Mesenchymal stem cell (in vitro differentiated cells and primary cell): ENCODE data around the gene PPP1R14D.
A peak's percentile ranks its signal among the peaks of the same experiment; 100 is the strongest.
"Not testable (repeated sequence)": the region's sequence is repeated elsewhere in the genome, so short reads cannot be mapped to it uniquely, and the experiment has no call there.

Experiments used
- DNase-seq: peaks from one replicate; pipeline ENCODE4 v3.0.0-alpha.2; 2013
- H2AFZ ChIP-seq: one replicate; pipeline ENCODE4 v1.6.1; 2013; ENCODE audit warnings: low read depth, mild to moderate bottlenecking, control low read depth, inconsistent platforms, low read length, moderate library complexity
- H2AK5ac ChIP-seq: 2 replicates; pipeline ENCODE4 v1.6.1; 2013; ENCODE audit warnings: low read length, moderate library complexity, mild to moderate bottlenecking, inconsistent platforms; ENCODE audit not compliant: severe bottlenecking
- H2BK120ac ChIP-seq: one replicate; pipeline ENCODE4 v1.6.1; 2013; ENCODE audit warnings: low read depth, mild to moderate bottlenecking, inconsistent platforms, low read length, moderate library complexity
- H2BK12ac ChIP-seq, 2 experiments: one replicate each; pipeline ENCODE4 v1.6.1; 2013; ENCODE audit warnings: inconsistent platforms in 2 of 2, low read length in 2 of 2, mild to moderate bottlenecking in 2 of 2, moderate library complexity in 2 of 2, control low read depth in 1 of 2
- H2BK15ac ChIP-seq: one replicate; pipeline ENCODE4 v1.6.1; 2013; ENCODE audit warnings: mild to moderate bottlenecking, low read depth, inconsistent platforms; ENCODE audit not compliant: poor library complexity, severe bottlenecking
- H2BK5ac ChIP-seq: 2 replicates; pipeline ENCODE4 v1.6.1; 2013; ENCODE audit warnings: low read depth, mild to moderate bottlenecking, low read length, control low read depth, inconsistent platforms; ENCODE audit not compliant: poor library complexity, severe bottlenecking
- H3K14ac ChIP-seq, 2 experiments: one replicate each; pipeline ENCODE4 v1.6.1; 2013; ENCODE audit warnings: inconsistent platforms in 2 of 2, low read length in 2 of 2, control low read depth in 1 of 2, mild to moderate bottlenecking in 1 of 2, moderate library complexity in 1 of 2
- H3K18ac ChIP-seq, 2 experiments: one replicate each; pipeline ENCODE4 v1.6.1; 2013; ENCODE audit warnings: inconsistent platforms in 2 of 2, low read length in 2 of 2, control low read depth in 1 of 2, low read depth in 1 of 2, mild to moderate bottlenecking in 1 of 2
- H3K23ac ChIP-seq, 2 experiments: one replicate each; pipeline ENCODE4 v1.6.1; 2013; ENCODE audit warnings: inconsistent platforms in 2 of 2, low read length in 2 of 2, mild to moderate bottlenecking in 2 of 2, moderate library complexity in 2 of 2, control low read depth in 1 of 2
- H3K27ac ChIP-seq: 2 replicates; pipeline ENCODE4 v1.5.1; 2013; ENCODE audit warnings: mild to moderate bottlenecking, moderate library complexity, low read length, control low read depth, inconsistent platforms; ENCODE audit not compliant: poor library complexity, severe bottlenecking
- H3K27me3 ChIP-seq, 2 experiments: 2 replicates each; pipeline versions ENCODE4 v1.6.1 to v1.7.0; 2013; ENCODE audit warnings: low read length in 2 of 2, mild to moderate bottlenecking in 2 of 2, moderate library complexity in 2 of 2, control low read depth in 1 of 2, inconsistent platforms in 1 of 2; ENCODE audit not compliant: control insufficient read depth in 1 of 2, insufficient read depth in 1 of 2
- H3K36me3 ChIP-seq, 2 experiments: 2 replicates each; pipeline versions ENCODE4 v1.6.1 to v1.7.0; 2013; ENCODE audit warnings: low read length in 2 of 2, control low read depth in 1 of 2, inconsistent platforms in 1 of 2, low read depth in 1 of 2, mild to moderate bottlenecking in 1 of 2; ENCODE audit not compliant: insufficient read depth in 2 of 2, control insufficient read depth in 1 of 2
- H3K4ac ChIP-seq, 2 experiments: one replicate each; pipeline ENCODE4 v1.6.1; 2013; ENCODE audit warnings: inconsistent platforms in 2 of 2, low read length in 2 of 2, mild to moderate bottlenecking in 2 of 2, moderate library complexity in 2 of 2, control low read depth in 1 of 2, low read depth in 1 of 2
- H3K4me1 ChIP-seq: 2 replicates; pipeline ENCODE4 v1.6.1; 2013; ENCODE audit warnings: low read depth, low read length, control low read depth; ENCODE audit not compliant: control insufficient read depth, insufficient read depth
- H3K4me2 ChIP-seq: 2 replicates; pipeline ENCODE4 v1.6.1; 2013; ENCODE audit warnings: low read length, mild to moderate bottlenecking, inconsistent platforms; ENCODE audit not compliant: poor library complexity, severe bottlenecking
- H3K4me3 ChIP-seq, 2 experiments: 2 replicates each; pipeline versions ENCODE4 v1.5.1 to v1.7.0; 2013; ENCODE audit warnings: low read length in 2 of 2, mild to moderate bottlenecking in 2 of 2, control low read depth in 1 of 2, low read depth in 1 of 2; ENCODE audit not compliant: insufficient read depth in 1 of 2
- H3K79me1 ChIP-seq: replicated peaks from 2 replicates; pipeline ENCODE4 v1.6.1; 2013; ENCODE audit warnings: mild to moderate bottlenecking, control low read depth, low read length, inconsistent platforms; ENCODE audit not compliant: poor library complexity, severe bottlenecking
- H3K9ac ChIP-seq: 2 replicates; pipeline ENCODE4 v1.7.0; 2013; ENCODE audit warnings: mild to moderate bottlenecking, low read length, moderate library complexity
- H3K9me3 ChIP-seq: 2 replicates; pipeline ENCODE4 v1.7.0; 2013; ENCODE audit warnings: mild to moderate bottlenecking, low read length; ENCODE audit not compliant: control insufficient read depth
- H4K8ac ChIP-seq: one replicate; pipeline ENCODE4 v1.6.1; 2013; ENCODE audit warnings: inconsistent platforms, mild to moderate bottlenecking, low read length, moderate library complexity
- H4K91ac ChIP-seq: one replicate; pipeline ENCODE4 v1.6.1; 2013; ENCODE audit warnings: mild to moderate bottlenecking, low read length, inconsistent platforms
- WGBS: methylation state at CpG from one replicate; pipeline ENCODE4 v1.1.7; 2013; ENCODE audit warnings: mixed read lengths; 5-methylcytosine and 5-hydroxymethylcytosine counted together

Gene PPP1R14D

GRCh38 chr15:40861147-40861546, 32.6 kb upstream of the PPP1R14D start:
- peaks cover 0 to 10% of the 10 kb centered on the region in 2 experiments for H3K36me3 ChIP-seq
- H3K14ac ChIP-seq, H2AFZ ChIP-seq, H3K4me2 ChIP-seq, H3K27ac ChIP-seq, H3K79me1 ChIP-seq, H2BK12ac ChIP-seq, H2BK15ac ChIP-seq, H4K8ac ChIP-seq, H3K4me3 ChIP-seq, H3K9me3 ChIP-seq, H2BK5ac ChIP-seq, H3K18ac ChIP-seq, H3K9ac ChIP-seq, H3K23ac ChIP-seq, H2BK120ac ChIP-seq, DNase-seq, H2AK5ac ChIP-seq, H3K4ac ChIP-seq, H4K91ac ChIP-seq: not testable (repeated sequence)
- peaks cover 14% of the 10 kb centered on the region for H3K4me1 ChIP-seq
- peaks cover 0 to 40% of the 10 kb centered on the region in 2 experiments for H3K27me3 ChIP-seq
- WGBS, result 100% methylated on average over 3 of the region's 4 CpGs

GRCh38 chr15:40859206-40859851, 30.8 kb upstream of the PPP1R14D start:
- H3K27ac ChIP-seq, result no peak overlapping the region
- peak; percentile 75 for DNase-seq
- no peak overlapping the region for H2AK5ac ChIP-seq
- H2BK120ac ChIP-seq, result no peak overlapping the region
- H3K79me1 ChIP-seq, result no peaks in the 10 kb centered on the region
- no peak overlapping the region for H3K4me2 ChIP-seq
- no peak overlapping the region for H2BK15ac ChIP-seq
- H3K14ac ChIP-seq, result no peak overlapping the region
- 50% methylated on average over 18 of the region's 18 CpGs for WGBS
- no peak overlapping the region for H2AFZ ChIP-seq
- H3K4me1 ChIP-seq, result peaks cover 7% of the 10 kb centered on the region
- H4K91ac ChIP-seq, result no peak overlapping the region
- H3K9me3 ChIP-seq, result no peaks in the 10 kb centered on the region
- peaks cover 0 to 47% of the 10 kb centered on the region in 2 experiments for H3K27me3 ChIP-seq
- H3K18ac ChIP-seq, result no peak overlapping the region
- no peak overlapping the region for H2BK5ac ChIP-seq
- peak overlapping the region; percentile 33 for H4K8ac ChIP-seq
- no peak overlapping the region for H3K23ac ChIP-seq
- H3K9ac ChIP-seq, result no peak overlapping the region
- no peak overlapping the region for H3K4me3 ChIP-seq
- no peak overlapping the region for H2BK12ac ChIP-seq
- H3K36me3 ChIP-seq, result peaks cover 0 to 23% of the 10 kb centered on the region in 2 experiments
- H3K4ac ChIP-seq, result no peak overlapping the region

- no peak overlapping the region for H2BK120ac ChIP-seq
- no peaks in the 10 kb centered on the region for H3K9me3 ChIP-seq
- no peak for DNase-seq
- H3K4ac ChIP-seq, result no peak overlapping the region
- H2BK15ac ChIP-seq, result no peak overlapping the region
- peak overlapping the region; percentile 30 for H4K91ac ChIP-seq
- H3K4me1 ChIP-seq, result peaks cover 7% of the 10 kb centered on the region
- no peak overlapping the region for H4K8ac ChIP-seq
- no peak overlapping the region for H3K4me2 ChIP-seq
- H2AFZ ChIP-seq, result no peak overlapping the region
- H2AK5ac ChIP-seq, result no peak overlapping the region
- H3K27me3 ChIP-seq, result peaks cover 0 to 45% of the 10 kb centered on the region in 2 experiments
- H2BK12ac ChIP-seq, result no peak overlapping the region
- WGBS, result 80% methylated on average over 10 of the region's 10 CpGs
- H3K18ac ChIP-seq, result no peak overlapping the region
- peaks cover 0 to 29% of the 10 kb centered on the region in 2 experiments for H3K36me3 ChIP-seq
- H3K14ac ChIP-seq, result no peak overlapping the region
- H3K79me1 ChIP-seq, result no peaks in the 10 kb centered on the region
- no peak overlapping the region for H3K9ac ChIP-seq
- H2BK5ac ChIP-seq, result no peak overlapping the region
- no peak overlapping the region for H3K27ac ChIP-seq
- no peak overlapping the region for H3K4me3 ChIP-seq
- H3K23ac ChIP-seq, result no peak overlapping the region
These were observed 30.2 kb upstream of the PPP1R14D start for GRCh38 chr15:40858706-40859105.

GRCh38 chr15:40857601-40858341, 29.3 kb upstream of the PPP1R14D start:
- no peak overlapping the region for H3K14ac ChIP-seq
- DNase-seq, result peak; percentile 71
- no peaks in the 10 kb centered on the region for H3K9me3 ChIP-seq
- no peak overlapping the region for H2BK5ac ChIP-seq
- H2AFZ ChIP-seq, result peak overlapping the region; percentile 29
- no peak overlapping the region for H2BK12ac ChIP-seq
- no peaks in the 10 kb centered on the region for H3K79me1 ChIP-seq
- H2AK5ac ChIP-seq, result no peak overlapping the region
- H3K18ac ChIP-seq, result no peak overlapping the region
- H3K4ac ChIP-seq, result peak overlapping the region in 1 of 2 experiments; percentile 17
- peak overlapping the region; percentile 89 for H4K8ac ChIP-seq
- H3K36me3 ChIP-seq, result peaks cover 0 to 39% of the 10 kb centered on the region in 2 experiments
- no peak overlapping the region for H3K27ac ChIP-seq
- H3K23ac ChIP-seq, result no peak overlapping the region
- H2BK120ac ChIP-seq, result no peak overlapping the region
- H3K9ac ChIP-seq, result no peak overlapping the region
- no peak overlapping the region for H3K4me2 ChIP-seq
- no peak overlapping the region for H3K4me3 ChIP-seq
- 44% methylated on average over 15 of the region's 15 CpGs for WGBS
- peaks cover 7% of the 10 kb centered on the region for H3K4me1 ChIP-seq
- H4K91ac ChIP-seq, result no peak overlapping the region
- H3K27me3 ChIP-seq, result peaks cover 0 to 46% of the 10 kb centered on the region in 2 experiments
- H2BK15ac ChIP-seq, result no peak overlapping the region
